ENCODE measurements around the gene SPATA31C1.
"Not testable (repeated sequence)": the region's sequence is repeated elsewhere in the genome, so short reads cannot be mapped to it uniquely, and the experiment has no call there.

SPATA31C1 gene

DNA sequence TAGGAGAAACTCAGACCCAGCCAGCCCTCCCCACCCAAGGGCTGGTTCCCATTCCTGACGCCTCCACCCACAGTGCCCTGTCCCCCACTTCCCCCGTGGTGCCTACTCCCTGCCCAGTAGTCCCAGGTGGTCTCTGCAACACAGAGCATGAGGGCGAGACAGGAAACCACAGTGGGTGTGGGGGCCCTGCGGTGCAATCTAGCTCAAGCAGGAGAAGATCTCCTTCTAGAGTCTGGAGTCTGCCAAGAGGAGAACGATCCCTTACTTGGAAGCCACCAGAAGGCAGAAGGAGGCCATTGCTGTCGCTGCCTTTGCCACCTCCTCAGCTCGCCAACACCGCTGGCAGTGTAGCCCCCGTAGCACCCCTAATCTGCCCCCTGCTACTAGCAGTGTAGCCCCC lies 20.2 kb downstream of the SPATA31C1 start:
- not testable (repeated sequence) for DNase-seq; H3K27me3 ChIP-seq; H3K4me1 ChIP-seq; H3K36me3 ChIP-seq; H3K9me3 ChIP-seq; H3K4me3 ChIP-seq (ENCODE audit: low read depth, low read length)

GRCh38 chr9:87938336-87938735 lies 20.6 kb downstream of the SPATA31C1 start:
- H3K4me1 ChIP-seq; H3K4me3 ChIP-seq (ENCODE audit: low read depth, low read length); H3K27me3 ChIP-seq; H3K9me3 ChIP-seq; H3K36me3 ChIP-seq; DNase-seq: not testable (repeated sequence)

- not testable (repeated sequence) for DNase-seq
Observed at GRCh38 chr9:87939096-87939495, 21.3 kb downstream of the SPATA31C1 start.

DNA sequence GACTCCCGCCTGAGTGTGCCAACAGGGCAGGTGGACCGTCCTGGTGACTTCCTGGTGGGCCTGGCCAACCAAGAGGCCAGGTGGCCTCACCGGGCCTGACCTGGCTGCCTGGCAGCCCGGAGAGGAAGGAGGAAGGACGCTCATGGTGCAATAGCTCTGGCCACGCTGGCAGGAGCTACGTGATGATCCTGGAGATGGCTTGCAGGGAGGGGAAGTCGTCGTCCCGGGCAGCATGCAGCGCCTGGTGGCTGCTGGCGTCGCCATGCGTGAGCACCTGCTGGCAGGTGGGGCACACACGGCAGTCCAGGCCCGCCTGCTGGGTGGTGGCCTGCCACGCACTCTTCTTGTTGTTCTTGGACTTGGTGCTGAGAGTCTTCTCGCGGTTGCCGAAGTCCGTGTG lies 26.3 kb downstream of the SPATA31C1 start:
- no peaks in the 10 kb centered on the region for H3K9me3 ChIP-seq
- no peaks in the 10 kb centered on the region for H3K27me3 ChIP-seq
- H3K4me1 ChIP-seq, result no peaks in the 10 kb centered on the region
- no peaks in the 10 kb centered on the region for H3K36me3 ChIP-seq
- no peak overlapping the region for H3K4me3 ChIP-seq (ENCODE audit: low read depth, low read length)
- no peak for TF ChIP-seq CTCF (IDR thresholded peaks at IDR 0.05; ENCODE audit: low read depth, low read length)
- no peak for DNase-seq

More at GRCh38 chr9:87939096-87939495, 21.3 kb downstream of the SPATA31C1 start:
- not testable (repeated sequence) for H3K27me3 ChIP-seq; H3K36me3 ChIP-seq; H3K4me3 ChIP-seq (ENCODE audit: low read depth, low read length); H3K9me3 ChIP-seq; H3K4me1 ChIP-seq

GRCh38 chr9:87944682-87945081 lies 26.9 kb downstream of the SPATA31C1 start:
- H3K36me3 ChIP-seq, result no peaks in the 10 kb centered on the region
- no peak for DNase-seq
- H3K9me3 ChIP-seq, result no peaks in the 10 kb centered on the region
- H3K27me3 ChIP-seq, result no peaks in the 10 kb centered on the region
- H3K4me3 ChIP-seq (ENCODE audit: low read depth, low read length), result no peak overlapping the region
- no peaks in the 10 kb centered on the region for H3K4me1 ChIP-seq
- TF ChIP-seq CTCF (IDR thresholded peaks at IDR 0.05; ENCODE audit: low read depth, low read length), result no peak

DNA sequence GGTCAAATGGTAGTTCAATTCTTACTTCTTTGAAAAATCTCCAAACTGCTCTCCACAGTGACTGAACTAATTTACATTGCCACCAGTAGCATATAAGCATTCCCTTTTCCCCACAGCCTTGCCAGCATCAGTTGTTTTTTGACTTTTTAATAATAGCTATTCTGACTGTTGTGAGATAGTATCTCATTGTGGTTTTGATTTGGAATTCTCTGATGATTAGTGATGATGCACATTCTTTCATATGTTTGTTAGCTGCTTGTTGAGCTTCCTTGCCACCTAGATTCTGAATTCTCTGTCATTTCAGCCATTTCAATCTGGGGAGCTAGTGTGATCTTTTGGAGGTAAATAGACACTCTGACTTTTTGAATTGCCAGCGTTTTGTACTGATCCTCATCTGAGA lies 32.5 kb downstream of the SPATA31C1 start:
- Histone ChIP-seq H3K4me3 (ENCODE audit: low read depth, low read length) (no peak overlapping the region), H3K4me1 (no peaks in the 10 kb centered on the region), H3K9me3 (no peaks in the 10 kb centered on the region), H3K36me3 (no peaks in the 10 kb centered on the region), H3K27me3 (no peaks in the 10 kb centered on the region)
- no peak for TF ChIP-seq CTCF (IDR thresholded peaks at IDR 0.05; ENCODE audit: low read depth, low read length)
- no peak for DNase-seq

GRCh38 chr9:87950765-87951488 lies 33.2 kb downstream of the SPATA31C1 start:
- Histone ChIP-seq H3K36me3 (no peaks in the 10 kb centered on the region), H3K4me1 (no peaks in the 10 kb centered on the region), H3K9me3 (no peaks in the 10 kb centered on the region), H3K27me3 (no peaks in the 10 kb centered on the region), H3K4me3 (ENCODE audit: low read depth, low read length) (no peak overlapping the region)
- TF ChIP-seq CTCF (IDR thresholded peaks at IDR 0.05; ENCODE audit: low read depth, low read length), result peak; percentile 72
- DNase-seq, result no peak

- no peak for DNase-seq
- Histone ChIP-seq H3K4me1 (no peaks in the 10 kb centered on the region), H3K27me3 (no peaks in the 10 kb centered on the region), H3K4me3 (ENCODE audit: low read depth, low read length) (no peak overlapping the region), H3K9me3 (no peaks in the 10 kb centered on the region; the same call in 1 of the 2 replicates), H3K36me3 (no peaks in the 10 kb centered on the region)
- TF ChIP-seq CTCF (IDR thresholded peaks at IDR 0.05; ENCODE audit: low read depth, low read length), result no peak
Observed at GRCh38 chr9:87954230-87954629, 36.5 kb downstream of the SPATA31C1 start.
